Loucy (cell line): ENCODE measurements around the gene FGGY.

ENCODE experiments used
- H2AFZ ChIP-seq: fragments of 200-600 bp; sonication (generic); 2 replicates; pipeline ENCODE4 v1.6.0; 2016; ENCODE audit warnings: antibody characterized with exemption, mild to moderate bottlenecking, low read length, moderate library complexity
- H3F3A ChIP-seq: fragments of 200-600 bp; 2 replicates; pipeline ENCODE4 v1.6.0; 2016; ENCODE audit warnings: antibody characterized with exemption, low read depth, mild to moderate bottlenecking
- H3K27me3 ChIP-seq: fragments of 200-600 bp; sonication (generic); 2 replicates; pipeline ENCODE4 v1.6.1; 2014; ENCODE audit warnings: low read length, mild to moderate bottlenecking; ENCODE audit not compliant: insufficient read depth, poor library complexity, severe bottlenecking
- H3K36me3 ChIP-seq: fragments of 200-600 bp; sonication (generic); 2 replicates; pipeline ENCODE4 v1.6.1; 2016; ENCODE audit warnings: low read length; ENCODE audit not compliant: insufficient read depth
- H3K4me1 ChIP-seq: fragments of 200-600 bp; sonication (generic); 2 replicates; pipeline ENCODE4 v1.5.1; 2014; ENCODE audit warnings: low read length, mild to moderate bottlenecking; ENCODE audit not compliant: insufficient read depth, poor library complexity, severe bottlenecking
- H3K4me2 ChIP-seq: fragments of 200-600 bp; sonication (generic); 2 replicates; pipeline ENCODE4 v1.6.0; 2014; ENCODE audit warnings: antibody characterized with exemption, low read length, low read depth, mild to moderate bottlenecking; ENCODE audit not compliant: poor library complexity, severe bottlenecking
- H3K4me3 ChIP-seq: fragments of 200-600 bp; sonication (generic); 2 replicates; pipeline ENCODE4 v1.5.1; 2014; ENCODE audit warnings: low read length, mild to moderate bottlenecking, mixed read lengths; ENCODE audit not compliant: poor library complexity, severe bottlenecking
- H3K79me2 ChIP-seq: fragments of 200-600 bp; sonication (generic); 2 replicates; pipeline ENCODE4 v1.6.1; 2014; ENCODE audit warnings: low read length; ENCODE audit not compliant: insufficient read depth
- H3K9ac ChIP-seq: fragments of 200-600 bp; sonication (generic); 2 replicates; pipeline ENCODE4 v1.6.0; 2014; ENCODE audit warnings: mild to moderate bottlenecking, low read depth, low read length, moderate library complexity; ENCODE audit not compliant: poor library complexity, severe bottlenecking
- H3K9me2 ChIP-seq: fragments of 200-600 bp; sonication (generic); replicated peaks from 2 replicates; pipeline ENCODE4 v1.6.1; 2016; ENCODE audit warnings: low read depth, low read length, mixed read lengths
- H3K9me3 ChIP-seq: fragments of 200-600 bp; sonication (generic); 2 replicates; pipeline ENCODE4 v1.6.1; 2014; ENCODE audit warnings: mild to moderate bottlenecking, antibody characterized with exemption, low read length, low read depth; ENCODE audit not compliant: insufficient read depth
- H4K20me1 ChIP-seq: fragments of 200-600 bp; sonication (generic); 2 replicates; pipeline ENCODE4 v1.6.0; 2014; ENCODE audit warnings: antibody characterized with exemption, low read length, mild to moderate bottlenecking; ENCODE audit not compliant: insufficient read depth, poor library complexity, severe bottlenecking
- EZH2phosphoT487 ChIP-seq: fragments of 200-600 bp; IDR thresholded peaks from 2 replicates; pipeline ENCODE4 v1.6.1; 2018; ENCODE audit warnings: antibody characterized with exemption, mild to moderate bottlenecking, moderate library complexity, borderline replicate concordance
- TF ChIP-seq, protein P1 (sequence below): fragments of 200-600 bp; sonication (generic); conservative IDR thresholded peaks from 2 replicates; pipeline ENCODE4 v1.5.1; 2014; ENCODE audit warnings: mild to moderate bottlenecking, antibody characterized with exemption, low read length

Gene FGGY

DNA sequence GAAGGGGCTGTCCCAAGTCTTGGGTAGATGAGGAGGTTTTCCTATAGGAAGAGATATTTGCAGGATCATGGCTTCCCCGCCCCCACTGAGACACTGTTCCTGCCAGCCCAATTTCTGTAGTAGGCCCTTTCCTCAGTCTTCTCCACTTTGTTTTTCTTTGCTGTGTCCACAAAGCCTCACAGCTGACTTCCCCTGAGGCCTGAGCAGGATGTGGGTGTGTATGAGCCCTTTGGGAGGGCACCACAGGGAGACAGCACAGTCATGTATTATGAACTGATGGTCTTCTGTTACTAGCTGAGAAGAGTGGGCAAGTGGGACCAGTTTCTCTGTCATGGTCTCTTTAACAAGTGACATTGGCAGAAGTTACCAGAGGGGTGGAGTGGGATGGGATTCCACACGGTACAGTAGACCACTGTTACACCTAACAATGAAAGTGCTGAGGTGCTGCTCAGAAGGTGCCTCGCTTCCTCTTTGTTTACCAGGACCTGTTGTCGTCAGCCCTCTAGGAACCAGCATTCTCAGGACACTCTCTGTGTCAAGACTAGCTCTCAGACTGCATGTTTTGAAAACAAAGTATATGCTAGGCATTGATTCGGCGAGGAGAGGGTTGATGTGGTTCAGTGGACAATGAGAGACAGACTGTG is 264.0 kb downstream of the FGGY start:
- H3K4me2 ChIP-seq = peak overlapping the region; percentile 55
- H2AFZ ChIP-seq = no peak overlapping the region
- peaks cover 13% of the 10 kb centered on the region; the same call in 1 of the 2 replicates for H3K9me3 ChIP-seq
- 0 out of 2 replicates have a peak, but pooled peaks cover 2% of the 10 kb centered on the region for H3F3A ChIP-seq
- peak overlapping the region; percentile 23 for H3K9ac ChIP-seq
- no peaks in the 10 kb centered on the region for H3K36me3 ChIP-seq
- H3K4me3 ChIP-seq = peak overlapping the region; percentile 29
- H3K4me1 ChIP-seq = peaks cover 63% of the 10 kb centered on the region
- H3K27me3 ChIP-seq = no peaks in the 10 kb centered on the region
- TF ChIP-seq EZH2phosphoT487 = no peak
- TF ChIP-seq, protein P1, sequence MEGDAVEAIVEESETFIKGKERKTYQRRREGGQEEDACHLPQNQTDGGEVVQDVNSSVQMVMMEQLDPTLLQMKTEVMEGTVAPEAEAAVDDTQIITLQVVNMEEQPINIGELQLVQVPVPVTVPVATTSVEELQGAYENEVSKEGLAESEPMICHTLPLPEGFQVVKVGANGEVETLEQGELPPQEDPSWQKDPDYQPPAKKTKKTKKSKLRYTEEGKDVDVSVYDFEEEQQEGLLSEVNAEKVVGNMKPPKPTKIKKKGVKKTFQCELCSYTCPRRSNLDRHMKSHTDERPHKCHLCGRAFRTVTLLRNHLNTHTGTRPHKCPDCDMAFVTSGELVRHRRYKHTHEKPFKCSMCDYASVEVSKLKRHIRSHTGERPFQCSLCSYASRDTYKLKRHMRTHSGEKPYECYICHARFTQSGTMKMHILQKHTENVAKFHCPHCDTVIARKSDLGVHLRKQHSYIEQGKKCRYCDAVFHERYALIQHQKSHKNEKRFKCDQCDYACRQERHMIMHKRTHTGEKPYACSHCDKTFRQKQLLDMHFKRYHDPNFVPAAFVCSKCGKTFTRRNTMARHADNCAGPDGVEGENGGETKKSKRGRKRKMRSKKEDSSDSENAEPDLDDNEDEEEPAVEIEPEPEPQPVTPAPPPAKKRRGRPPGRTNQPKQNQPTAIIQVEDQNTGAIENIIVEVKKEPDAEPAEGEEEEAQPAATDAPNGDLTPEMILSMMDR = peak; percentile 38
- H4K20me1 ChIP-seq = no peaks in the 10 kb centered on the region
- H3K9me2 ChIP-seq = no peaks in the 10 kb centered on the region
- no peaks in the 10 kb centered on the region for H3K79me2 ChIP-seq

DNA sequence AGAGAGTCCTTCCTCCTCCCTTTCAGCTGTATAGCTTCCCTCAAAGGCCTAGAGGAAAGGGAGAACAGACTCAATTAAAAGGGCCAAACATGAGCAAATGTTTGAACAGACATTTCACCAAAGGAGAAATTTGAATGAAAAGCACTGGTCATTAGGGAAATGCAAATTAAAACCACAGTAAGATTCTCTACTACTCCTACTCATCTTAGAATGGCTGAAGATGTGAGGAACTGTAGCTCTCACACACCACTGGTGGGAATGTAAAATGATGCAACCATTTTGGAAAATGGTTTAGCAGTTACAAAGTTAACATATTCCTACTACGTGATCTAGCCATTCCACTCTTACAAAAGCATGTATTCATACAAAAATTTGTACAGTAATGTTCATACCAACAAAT is 264.9 kb downstream of the FGGY start:
- no peak for TF ChIP-seq EZH2phosphoT487
- TF ChIP-seq, protein P1 = no peak
- H4K20me1 ChIP-seq = no peaks in the 10 kb centered on the region
- no peaks in the 10 kb centered on the region for H3K79me2 ChIP-seq
- H3F3A ChIP-seq = 0 out of 2 replicates have a peak, but pooled peaks cover 2% of the 10 kb centered on the region
- H3K4me3 ChIP-seq = no peak overlapping the region
- no peaks in the 10 kb centered on the region for H3K27me3 ChIP-seq
- peak overlapping the region; percentile 17 for H3K9ac ChIP-seq
- peaks cover 13% of the 10 kb centered on the region; the same call in 1 of the 2 replicates for H3K9me3 ChIP-seq
- peaks cover 65% of the 10 kb centered on the region for H3K4me1 ChIP-seq
- H3K4me2 ChIP-seq = peak overlapping the region; percentile 55
- H2AFZ ChIP-seq = no peak overlapping the region
- no peaks in the 10 kb centered on the region for H3K36me3 ChIP-seq
- H3K9me2 ChIP-seq = no peaks in the 10 kb centered on the region

DNA sequence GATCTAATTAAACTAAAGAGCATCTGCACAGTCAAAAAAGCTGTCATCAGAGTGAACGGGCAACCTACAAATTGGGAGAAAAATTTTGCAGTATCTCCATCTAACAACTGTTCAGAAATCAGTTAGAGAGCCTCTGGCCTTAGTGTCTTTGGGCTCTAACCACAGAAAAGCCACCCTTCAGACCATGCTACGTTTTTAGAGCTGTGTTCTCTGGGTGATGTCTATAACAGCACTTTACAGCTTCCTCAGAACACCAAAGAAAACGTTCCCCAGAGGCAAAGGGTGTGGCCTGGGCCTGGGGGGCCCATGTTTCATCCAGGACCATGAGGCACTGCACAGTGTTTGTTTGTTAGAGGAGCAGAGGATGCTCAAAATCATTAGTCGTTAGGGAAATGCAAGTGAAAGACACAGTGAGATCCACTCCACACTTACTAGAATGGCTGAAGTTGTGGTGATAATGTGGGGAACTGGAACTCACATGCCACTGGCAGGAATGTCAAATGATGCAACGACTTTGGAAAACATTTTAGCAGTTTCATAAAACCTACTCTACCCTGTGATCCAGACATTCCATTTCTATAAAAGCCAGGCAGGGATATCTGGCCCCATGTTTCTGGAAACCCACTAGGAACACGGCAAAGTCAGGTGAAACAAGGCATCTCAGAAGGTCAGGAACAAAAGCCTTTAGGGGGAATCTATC is 267.4 kb downstream of the FGGY start:
- Histone ChIP-seq H3K4me3 (peak overlapping the region; percentile 18), H3K9ac (peak overlapping the region; percentile 60), H3F3A (0 out of 2 replicates have a peak, but pooled peaks cover 2% of the 10 kb centered on the region), H3K79me2 (no peaks in the 10 kb centered on the region), H2AFZ (no peak overlapping the region), H3K36me3 (no peaks in the 10 kb centered on the region), H3K9me3 (peaks cover 1% of the 10 kb centered on the region; the same call in 1 of the 2 replicates), H3K9me2 (no peaks in the 10 kb centered on the region), H3K27me3 (no peaks in the 10 kb centered on the region), H4K20me1 (no peaks in the 10 kb centered on the region), H3K4me2 (peak overlapping the region; percentile 49), H3K4me1 (peaks cover 77% of the 10 kb centered on the region)
- no peak for TF ChIP-seq EZH2phosphoT487
- TF ChIP-seq, protein P1 = no peak
